Measurements from ENCODE around the gene ADI1.

DNA sequence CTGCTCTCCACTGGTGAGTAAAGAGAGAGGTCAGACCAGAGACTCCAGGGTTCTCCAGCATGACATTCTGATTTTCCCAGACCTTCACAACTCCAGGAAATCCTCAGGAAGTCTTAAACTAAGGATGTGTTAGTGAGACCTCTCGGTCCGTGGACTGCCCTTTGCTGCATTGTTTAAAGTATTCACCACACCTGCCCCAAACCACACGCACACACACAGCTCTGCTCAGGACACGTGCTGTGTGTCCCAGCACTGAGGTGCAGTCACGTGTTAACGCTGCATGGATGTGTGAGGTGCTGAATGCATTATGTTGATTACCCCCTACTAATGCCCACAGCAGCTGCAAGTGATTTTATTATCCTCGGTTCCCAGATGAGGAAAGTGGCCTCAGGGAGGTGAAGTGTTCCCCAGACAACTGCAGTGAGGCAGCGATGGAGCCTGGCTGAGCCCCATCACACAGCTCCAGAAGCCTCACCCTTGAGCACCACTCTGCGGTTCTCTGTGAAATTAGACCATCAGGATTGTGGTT, 71.5 kb downstream of the ADI1 start:
- TF ChIP-seq CTCF (IDR thresholded peaks at IDR 0.05): no peak
- TF ChIP-seq YY1 (IDR thresholded peaks at IDR 0.05; ENCODE audit: low read depth): no peak
- no peak for TF ChIP-seq PBX3 (IDR thresholded peaks at IDR 0.05)
- TF ChIP-seq, protein P1, sequence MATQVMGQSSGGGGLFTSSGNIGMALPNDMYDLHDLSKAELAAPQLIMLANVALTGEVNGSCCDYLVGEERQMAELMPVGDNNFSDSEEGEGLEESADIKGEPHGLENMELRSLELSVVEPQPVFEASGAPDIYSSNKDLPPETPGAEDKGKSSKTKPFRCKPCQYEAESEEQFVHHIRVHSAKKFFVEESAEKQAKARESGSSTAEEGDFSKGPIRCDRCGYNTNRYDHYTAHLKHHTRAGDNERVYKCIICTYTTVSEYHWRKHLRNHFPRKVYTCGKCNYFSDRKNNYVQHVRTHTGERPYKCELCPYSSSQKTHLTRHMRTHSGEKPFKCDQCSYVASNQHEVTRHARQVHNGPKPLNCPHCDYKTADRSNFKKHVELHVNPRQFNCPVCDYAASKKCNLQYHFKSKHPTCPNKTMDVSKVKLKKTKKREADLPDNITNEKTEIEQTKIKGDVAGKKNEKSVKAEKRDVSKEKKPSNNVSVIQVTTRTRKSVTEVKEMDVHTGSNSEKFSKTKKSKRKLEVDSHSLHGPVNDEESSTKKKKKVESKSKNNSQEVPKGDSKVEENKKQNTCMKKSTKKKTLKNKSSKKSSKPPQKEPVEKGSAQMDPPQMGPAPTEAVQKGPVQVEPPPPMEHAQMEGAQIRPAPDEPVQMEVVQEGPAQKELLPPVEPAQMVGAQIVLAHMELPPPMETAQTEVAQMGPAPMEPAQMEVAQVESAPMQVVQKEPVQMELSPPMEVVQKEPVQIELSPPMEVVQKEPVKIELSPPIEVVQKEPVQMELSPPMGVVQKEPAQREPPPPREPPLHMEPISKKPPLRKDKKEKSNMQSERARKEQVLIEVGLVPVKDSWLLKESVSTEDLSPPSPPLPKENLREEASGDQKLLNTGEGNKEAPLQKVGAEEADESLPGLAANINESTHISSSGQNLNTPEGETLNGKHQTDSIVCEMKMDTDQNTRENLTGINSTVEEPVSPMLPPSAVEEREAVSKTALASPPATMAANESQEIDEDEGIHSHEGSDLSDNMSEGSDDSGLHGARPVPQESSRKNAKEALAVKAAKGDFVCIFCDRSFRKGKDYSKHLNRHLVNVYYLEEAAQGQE (IDR thresholded peaks at IDR 0.05; ENCODE audit: low read depth, low read length): no peak
- no peak for TF ChIP-seq POLR2AphosphoS5 (IDR thresholded peaks at IDR 0.05; ENCODE audit: low read depth, low read length)
- TF ChIP-seq USF2 (IDR thresholded peaks at IDR 0.05; ENCODE audit: borderline replicate concordance, low read depth, low read length): no peak
- TF ChIP-seq TCF12 (IDR thresholded peaks at IDR 0.05): no peak
- TF ChIP-seq NFIC (IDR thresholded peaks at IDR 0.05; ENCODE audit: borderline replicate concordance): no peak
- TF ChIP-seq EP300 (IDR thresholded peaks at IDR 0.05; ENCODE audit: borderline replicate concordance in 1 of 2, low read depth in 1 of 2, low read length in 1 of 2): peak in 1 of 2 experiments; percentile 86; a peak in 2 of 4 replicates
- TF ChIP-seq NRF1 (IDR thresholded peaks at IDR 0.05; ENCODE audit: low read depth, low read length): no peak
- peak; percentile 67 for TF ChIP-seq GATA2 (CRISPR knock-in tag; IDR thresholded peaks at IDR 0.05)
- TF ChIP-seq IRF3 (IDR thresholded peaks at IDR 0.05; ENCODE audit: low read depth, low read length): no peak

Data from SK-N-SH (cell line).